Breast epithelium (tissue), 4 donors: Measurements from ENCODE around the gene MS4A4E. TPM values are rescaled to one million over a fixed set of nuclear protein-coding genes. Genes with fewer than 3 reads are reported as not detected.
"Not testable (repeated sequence)": the region's sequence is repeated elsewhere in the genome, so short reads cannot be mapped to it uniquely, and the experiment has no call there.

Experiments
- DNase-seq, 2 donors: peaks; one replicate each; pipeline ENCODE4 v3.0.0-alpha.2; 2019; ENCODE audit warnings: low spot score in 2 of 2
- H3K27ac ChIP-seq, 2 donors: fragments of 200-600 bp; sonication (generic) in 1 of 2; one replicate each; pipeline ENCODE4 v1.5.1; 2016 to 2019; ENCODE audit warnings: mild to moderate bottlenecking in 1 of 2
- H3K27me3 ChIP-seq, 2 donors: fragments of 200-600 bp; sonication (generic) in 1 of 2; one replicate each; pipeline versions ENCODE4 v1.5.1 to v1.6.0; 2017 to 2019; ENCODE audit warnings: control low read depth in 1 of 2, mild to moderate bottlenecking in 1 of 2
- H3K36me3 ChIP-seq: fragments of 200-600 bp; one replicate; pipeline ENCODE4 v1.5.1; 2019
- H3K4me1 ChIP-seq, 2 donors: fragments of 200-600 bp; sonication (generic); one replicate each; pipeline ENCODE4 v1.5.1; 2016 to 2019; ENCODE audit warnings: control low read depth in 1 of 2
- H3K4me3 ChIP-seq, 3 donors: fragments of 200-600 bp; sonication (generic); 1 replicate in 2 of 3; 2 replicates in 1 of 3; pipeline ENCODE4 v1.5.1; 2016 to 2019; ENCODE audit warnings: mild to moderate bottlenecking in 3 of 3, moderate library complexity in 2 of 3
- H3K9me3 ChIP-seq, 2 donors: fragments of 200-600 bp; sonication (generic) in 1 of 2; one replicate each; pipeline ENCODE4 v1.5.1; 2016 to 2019; ENCODE audit warnings: control low read depth in 1 of 2
- POLR2A ChIP-seq: fragments of 450-650 bp; IDR thresholded peaks from one replicate; pipeline ENCODE4 v1.6.1; 2016; ENCODE audit warnings: antibody characterized with exemption, mild to moderate bottlenecking, moderate library complexity
- POLR2AphosphoS5 ChIP-seq, 3 donors: sonication (generic); formaldehyde crosslinking; IDR thresholded peaks; one replicate each; pipeline ENCODE4 v1.6.1; 2017; ENCODE audit warnings: antibody characterized with exemption in 3 of 3
- intact Hi-C: fragments of 100-400 bp; cut with DNase I; formaldehyde crosslinking; loops from one replicate; pipeline ENCODE4 v1.15.1; 2023; ENCODE audit warnings: low total_unique reads
- total RNA-seq, 3 donors: library from RNA; depleted of rRNA; stranded (reverse); fragments of >200 nt; gene quantifications; one replicate each; pipeline ENCODE4 v1.1.0, GENCODE V29; 2016
- TF ChIP-seq, protein P1 (sequence below), 3 donors: fragments of 450-650 bp; IDR thresholded peaks; one replicate each; pipeline ENCODE4 v1.5.1; 2016 to 2017; ENCODE audit warnings: antibody characterized with exemption in 3 of 3, mild to moderate bottlenecking in 3 of 3, moderate library complexity in 3 of 3

Gene MS4A4E
- total RNA-seq, result 10 to 100 TPM in 1 of 3 donors, 1 to 10 TPM in 1, under 1 TPM in 1; 0.66 to 14.9 (median 1.5) TPM

DNA sequence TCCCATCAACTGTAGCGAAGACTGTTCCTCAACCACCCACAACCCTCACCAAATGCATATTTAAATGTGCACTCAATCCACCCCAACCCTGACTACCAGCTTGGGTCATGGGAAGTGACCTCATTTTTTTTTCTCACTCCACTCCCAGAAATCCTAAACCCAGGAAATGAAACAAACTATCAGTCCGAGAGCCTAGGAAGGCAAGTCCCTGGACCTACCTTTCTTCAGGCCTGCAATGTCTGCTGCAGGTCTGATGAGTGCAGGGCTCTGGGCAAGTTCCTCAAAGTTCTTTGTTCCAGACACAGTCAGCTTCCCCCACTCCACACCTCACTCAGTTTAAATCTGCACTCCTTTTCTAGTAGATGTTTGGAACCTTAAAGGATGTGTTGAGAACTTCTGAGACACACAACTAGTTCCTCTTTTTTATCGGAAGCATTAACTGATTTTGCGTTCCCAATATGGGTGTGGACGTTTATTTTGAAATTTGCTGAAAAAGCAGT, at the start of gene MS4A4E:
Gene MS4A4E (minus strand): TSS at position 398 of the 500 bp plus-strand sequence. CDS start 13,082 bp downstream, outside the sequence.
- no peaks in the 10 kb centered on the region for H3K27me3 ChIP-seq
- H3K36me3 ChIP-seq, result no peaks in the 10 kb centered on the region
- H3K4me1 ChIP-seq, result no peaks in the 10 kb centered on the region
- intact Hi-C loops, result no loop called here
- no peaks in the 10 kb centered on the region for H3K9me3 ChIP-seq
- H3K27ac ChIP-seq, result no peak within 1 kb of the TSS
- H3K4me3 ChIP-seq, result peak within 1 kb of the TSS in 1 of 3 donors; percentile 22
- no peak for TF ChIP-seq POLR2A
- no peak for TF ChIP-seq POLR2AphosphoS5 (IDR thresholded peaks at IDR 0.05)
- TF ChIP-seq, protein P1, sequence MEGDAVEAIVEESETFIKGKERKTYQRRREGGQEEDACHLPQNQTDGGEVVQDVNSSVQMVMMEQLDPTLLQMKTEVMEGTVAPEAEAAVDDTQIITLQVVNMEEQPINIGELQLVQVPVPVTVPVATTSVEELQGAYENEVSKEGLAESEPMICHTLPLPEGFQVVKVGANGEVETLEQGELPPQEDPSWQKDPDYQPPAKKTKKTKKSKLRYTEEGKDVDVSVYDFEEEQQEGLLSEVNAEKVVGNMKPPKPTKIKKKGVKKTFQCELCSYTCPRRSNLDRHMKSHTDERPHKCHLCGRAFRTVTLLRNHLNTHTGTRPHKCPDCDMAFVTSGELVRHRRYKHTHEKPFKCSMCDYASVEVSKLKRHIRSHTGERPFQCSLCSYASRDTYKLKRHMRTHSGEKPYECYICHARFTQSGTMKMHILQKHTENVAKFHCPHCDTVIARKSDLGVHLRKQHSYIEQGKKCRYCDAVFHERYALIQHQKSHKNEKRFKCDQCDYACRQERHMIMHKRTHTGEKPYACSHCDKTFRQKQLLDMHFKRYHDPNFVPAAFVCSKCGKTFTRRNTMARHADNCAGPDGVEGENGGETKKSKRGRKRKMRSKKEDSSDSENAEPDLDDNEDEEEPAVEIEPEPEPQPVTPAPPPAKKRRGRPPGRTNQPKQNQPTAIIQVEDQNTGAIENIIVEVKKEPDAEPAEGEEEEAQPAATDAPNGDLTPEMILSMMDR (IDR thresholded peaks at IDR 0.05), result no peak
- DNase-seq, result no peak

- no peak overlapping the region for H3K27ac ChIP-seq
- H3K27me3 ChIP-seq, result no peaks in the 10 kb centered on the region
- no peak overlapping the region for H3K4me3 ChIP-seq
- no peaks in the 10 kb centered on the region for H3K4me1 ChIP-seq
- no peak for DNase-seq
- H3K36me3 ChIP-seq, result no peaks in the 10 kb centered on the region
- no peak for TF ChIP-seq POLR2A
- TF ChIP-seq POLR2AphosphoS5 (IDR thresholded peaks at IDR 0.05), result no peak
- TF ChIP-seq, protein P1 (IDR thresholded peaks at IDR 0.05), result no peak
- intact Hi-C loops, result loop anchor here (1.0 kb wide), 1 partner anchor 11 kb away; no protein-coding TSS in a partner anchor
- H3K9me3 ChIP-seq, result peaks cover 0 to 9% of the 10 kb centered on the region in 2 donors
These were observed 49.2 kb upstream of the MS4A4E start for GRCh38 chr11:60292145-60292544.

- no peaks in the 10 kb centered on the region for H3K36me3 ChIP-seq
- H3K4me3 ChIP-seq, result no peak overlapping the region
- intact Hi-C loops, result no loop called here
- H3K9me3 ChIP-seq, result peaks cover 0 to 9% of the 10 kb centered on the region in 2 donors
- no peak for TF ChIP-seq POLR2AphosphoS5 (IDR thresholded peaks at IDR 0.05)
- TF ChIP-seq POLR2A, result no peak
- TF ChIP-seq, protein P1 (IDR thresholded peaks at IDR 0.05), result no peak
- no peaks in the 10 kb centered on the region for H3K4me1 ChIP-seq
- no peak for DNase-seq
- no peaks in the 10 kb centered on the region for H3K27me3 ChIP-seq
- H3K27ac ChIP-seq, result no peak overlapping the region
These were observed 45.6 kb upstream of the MS4A4E start for GRCh38 chr11:60288531-60288930.

DNA sequence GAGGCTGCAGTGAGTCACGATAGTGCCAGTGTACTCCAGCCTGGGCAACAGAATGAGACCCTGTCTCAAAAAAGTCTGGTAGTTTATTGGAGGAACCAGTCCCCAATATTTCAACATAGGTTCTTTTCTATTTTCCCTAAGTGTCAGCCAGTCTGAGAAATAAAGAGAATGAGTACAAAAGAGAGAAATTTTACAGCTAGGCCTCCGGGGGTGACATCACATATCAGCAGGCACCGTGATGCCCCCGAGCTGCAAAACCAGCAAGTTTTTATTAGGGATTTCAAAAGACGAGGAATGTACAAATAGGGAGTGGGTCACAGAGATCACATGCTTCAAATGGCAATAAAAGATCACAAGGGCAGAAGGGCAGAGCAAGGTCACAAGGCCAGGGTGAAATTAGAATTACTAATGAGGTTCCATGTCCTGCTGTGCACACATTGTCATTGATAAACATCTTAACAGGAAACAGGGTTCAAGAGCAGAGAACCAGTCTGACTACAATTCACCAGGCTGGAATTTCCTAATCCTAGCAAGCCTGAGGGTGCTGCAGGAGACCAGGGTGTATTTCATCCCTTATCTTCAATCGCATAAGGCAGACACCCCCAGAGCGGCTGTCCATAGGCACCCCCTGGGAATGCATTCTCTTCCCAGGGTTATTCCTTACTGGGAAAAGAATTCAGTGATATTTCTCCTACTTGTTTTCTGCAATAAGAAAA, 42.6 kb upstream of the MS4A4E start:
- H3K4me3 ChIP-seq, H3K27ac ChIP-seq, H3K4me1 ChIP-seq, H3K9me3 ChIP-seq, H3K36me3 ChIP-seq, DNase-seq, intact Hi-C loops, H3K27me3 ChIP-seq: not testable (repeated sequence)

GRCh38 chr11:60282286-60282685, 39.3 kb upstream of the MS4A4E start:
- Histone ChIP-seq H3K36me3 (no peaks in the 10 kb centered on the region), H3K27ac (no peak overlapping the region), H3K9me3 (no peaks in the 10 kb centered on the region), H3K4me1 (no peaks in the 10 kb centered on the region), H3K27me3 (no peaks in the 10 kb centered on the region), H3K4me3 (peak overlapping the region in 1 of 3 donors; percentile 33)
- intact Hi-C loops, result no loop called here
- no peak for DNase-seq
- TF ChIP-seq, protein P1 (IDR thresholded peaks at IDR 0.05), result no peak
- TF ChIP-seq POLR2AphosphoS5 (IDR thresholded peaks at IDR 0.05) (no peak), POLR2A (no peak)
